NCI-H2029 (cell line): ENCODE data around the gene ZNF827.

Experiments
- DNase-seq: peaks from one replicate; lab custom pipeline; 2025; lab: John Stamatoyannopoulos, UW

Gene ZNF827

DNA sequence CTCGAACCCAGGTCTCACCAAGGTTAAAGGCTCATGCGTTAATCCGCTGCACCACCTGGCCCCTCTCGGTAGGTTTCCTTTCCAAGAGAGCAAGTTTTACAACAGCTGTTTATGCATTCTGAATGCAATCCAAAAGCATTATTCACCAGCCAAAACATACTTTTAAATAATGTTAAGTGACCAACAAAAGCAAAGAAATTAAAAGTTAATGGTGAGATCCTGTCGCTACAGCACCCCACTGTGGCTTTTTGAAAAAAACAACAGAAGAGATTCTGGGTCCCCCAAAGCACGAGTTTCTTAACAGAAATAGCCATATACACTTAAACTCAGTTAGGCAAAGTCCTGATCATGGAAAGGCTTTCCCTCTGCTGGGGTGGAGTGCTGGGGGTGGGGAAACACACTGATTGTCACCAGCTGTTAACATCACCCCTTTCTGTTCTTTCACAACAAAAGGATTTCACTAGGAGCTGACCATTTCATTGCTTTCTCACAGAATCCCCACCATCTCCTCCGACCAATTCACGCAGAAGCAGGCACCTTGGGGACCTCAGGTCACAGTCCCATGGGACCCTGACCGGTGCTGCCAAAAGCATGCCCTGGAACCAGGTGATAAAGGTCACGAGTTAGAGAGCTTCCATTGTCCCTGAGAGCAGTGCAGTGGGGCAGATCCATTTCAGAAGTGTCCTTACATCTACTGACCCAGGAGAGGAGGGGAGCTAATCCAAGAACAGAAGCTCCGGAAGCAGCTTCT lies 51.2 kb downstream of the ZNF827 start:
- no peak for DNase-seq

DNA sequence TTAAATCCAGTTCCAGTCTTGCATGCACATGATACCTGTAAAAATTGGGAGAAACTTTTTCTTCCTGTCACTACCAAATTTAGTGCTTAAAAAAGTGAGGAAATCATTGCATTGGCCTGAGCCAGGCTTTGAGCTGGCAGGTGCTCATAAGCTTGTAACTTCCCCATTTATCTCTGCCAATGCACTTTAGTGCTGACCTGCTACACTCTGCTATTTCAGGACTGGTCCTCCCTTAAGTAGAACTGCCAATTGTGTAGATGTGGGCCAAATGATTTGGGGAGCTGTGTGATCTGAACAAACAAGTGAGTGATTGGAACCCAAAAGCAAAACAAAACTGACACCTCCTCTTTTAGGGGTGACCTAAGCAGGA lies 51.8 kb downstream of the ZNF827 start:
- DNase-seq: no peak

DNA sequence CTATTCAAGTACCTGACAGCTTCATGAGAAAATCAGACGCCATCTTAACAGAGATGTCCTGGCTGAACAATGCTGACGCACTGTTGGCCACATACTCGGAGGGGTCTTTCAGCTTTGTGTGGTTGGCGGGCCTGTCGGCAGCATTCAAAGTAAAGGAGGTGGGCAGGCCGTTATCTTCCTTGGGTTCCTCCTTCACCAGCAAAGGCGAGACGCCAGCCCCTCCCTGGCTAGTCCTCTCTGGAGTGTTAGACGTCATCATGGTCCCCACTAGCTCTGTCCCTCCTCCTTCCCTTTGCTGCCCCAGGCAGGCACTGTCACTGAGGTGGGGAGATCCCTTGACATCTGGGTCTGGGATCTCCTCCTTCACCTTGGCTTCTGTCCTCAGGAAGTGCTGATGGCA lies 53.0 kb downstream of the ZNF827 start:
- DNase-seq: no peak

DNA sequence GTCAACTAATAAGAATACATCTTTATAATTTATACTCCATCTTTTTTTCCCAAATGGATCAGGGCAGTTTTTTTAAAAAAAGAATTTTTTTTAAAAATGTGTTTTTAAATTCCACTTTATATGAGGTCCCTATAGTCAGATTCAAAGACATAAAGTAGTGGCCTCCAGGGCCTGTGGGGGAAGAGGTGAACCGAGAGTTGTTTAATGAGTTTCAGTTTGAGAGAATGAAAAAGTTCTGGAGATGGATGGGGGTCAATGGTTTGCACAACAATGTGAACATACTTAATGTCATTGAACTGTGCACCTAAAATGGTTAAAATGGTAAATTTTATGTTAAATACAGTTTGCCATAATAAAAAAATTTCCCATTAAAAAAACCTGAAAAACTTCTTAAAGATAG lies 53.8 kb downstream of the ZNF827 start:
- no peak for DNase-seq

DNA sequence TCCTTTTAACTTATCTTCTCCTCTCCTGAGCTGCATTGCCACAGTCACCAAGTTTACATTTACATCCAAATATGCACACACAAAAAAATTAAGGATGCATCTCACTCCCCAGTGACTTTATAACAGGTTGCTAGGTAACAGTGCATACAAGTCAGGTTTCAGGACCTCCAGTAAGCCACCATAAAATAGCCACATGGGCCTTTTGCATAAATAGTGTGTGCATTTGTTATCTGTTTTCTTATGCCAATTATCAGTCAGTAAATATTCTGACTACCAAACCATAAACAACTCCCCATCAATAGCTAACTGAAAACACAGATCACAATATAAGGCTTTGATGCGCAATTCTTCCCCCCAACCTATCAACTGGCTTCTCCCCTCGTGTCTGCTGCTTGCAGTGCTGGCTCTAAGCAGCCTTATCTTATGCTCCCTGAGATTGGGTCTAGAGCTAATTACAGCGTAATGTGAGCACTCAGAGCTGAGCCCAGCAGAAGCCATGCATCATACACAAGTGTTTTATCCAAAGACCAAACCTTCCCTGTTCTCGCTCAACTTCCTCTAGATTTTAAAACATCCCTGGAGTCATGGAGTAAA lies 55.4 kb downstream of the ZNF827 start:
- no peak for DNase-seq

DNA sequence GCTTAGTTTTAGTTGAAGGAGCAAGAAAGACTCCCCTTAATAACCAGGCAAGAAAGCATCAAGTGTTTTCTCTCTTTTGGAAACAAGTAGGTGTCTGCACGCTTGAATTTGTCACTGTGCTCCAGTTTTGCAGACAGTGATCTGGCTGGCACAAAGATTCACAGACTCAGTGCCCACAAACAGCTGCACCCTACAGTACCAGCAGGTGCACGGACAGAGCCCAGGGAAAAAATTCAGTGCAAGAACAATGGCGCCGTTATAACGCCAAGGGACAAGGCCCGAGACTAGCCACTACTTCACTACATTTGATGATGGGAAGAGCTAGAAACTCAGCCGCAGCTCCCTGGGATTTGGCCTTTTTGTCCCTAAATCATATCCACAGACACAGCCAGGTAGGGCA lies 56.0 kb downstream of the ZNF827 start:
- no peak for DNase-seq

DNA sequence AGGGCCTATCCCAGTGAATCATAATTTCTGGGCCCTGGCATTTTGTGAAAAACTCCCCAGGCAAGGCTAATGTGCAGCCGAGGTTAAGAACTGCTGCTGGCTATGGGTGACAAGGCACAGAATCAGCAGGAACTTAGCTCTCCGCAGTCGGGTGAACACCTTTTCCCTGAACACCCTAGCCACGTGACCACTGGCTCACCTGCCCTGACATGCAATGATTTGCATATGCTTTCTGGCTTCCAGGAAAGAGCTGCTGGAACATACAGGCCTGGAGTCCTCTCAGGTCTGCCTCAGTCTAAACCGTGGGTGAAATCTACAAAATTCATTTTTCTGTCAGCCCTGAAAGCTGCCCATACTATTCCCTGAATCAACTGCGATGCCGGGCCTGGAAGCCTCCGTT lies 56.6 kb downstream of the ZNF827 start:
- DNase-seq: peak; percentile 66

DNA sequence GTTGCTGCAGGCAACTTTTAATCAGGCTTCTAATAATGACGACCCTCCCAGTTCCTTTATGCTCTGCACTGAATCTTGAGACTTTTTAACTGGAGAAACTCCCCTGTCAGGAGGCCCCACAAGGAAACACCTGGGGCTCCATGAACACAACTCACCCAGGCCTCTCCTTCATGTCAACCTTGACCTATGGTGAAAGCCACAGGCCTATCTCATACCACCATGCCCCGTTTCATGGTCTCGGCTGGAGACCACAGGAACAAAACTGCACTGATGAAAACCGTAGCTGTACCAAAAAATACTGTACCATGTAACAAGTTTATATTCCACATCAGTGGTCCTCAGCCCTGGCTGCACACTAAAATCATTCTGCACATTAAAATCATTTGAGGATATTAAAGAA lies 57.0 kb downstream of the ZNF827 start:
- no peak for DNase-seq

DNA sequence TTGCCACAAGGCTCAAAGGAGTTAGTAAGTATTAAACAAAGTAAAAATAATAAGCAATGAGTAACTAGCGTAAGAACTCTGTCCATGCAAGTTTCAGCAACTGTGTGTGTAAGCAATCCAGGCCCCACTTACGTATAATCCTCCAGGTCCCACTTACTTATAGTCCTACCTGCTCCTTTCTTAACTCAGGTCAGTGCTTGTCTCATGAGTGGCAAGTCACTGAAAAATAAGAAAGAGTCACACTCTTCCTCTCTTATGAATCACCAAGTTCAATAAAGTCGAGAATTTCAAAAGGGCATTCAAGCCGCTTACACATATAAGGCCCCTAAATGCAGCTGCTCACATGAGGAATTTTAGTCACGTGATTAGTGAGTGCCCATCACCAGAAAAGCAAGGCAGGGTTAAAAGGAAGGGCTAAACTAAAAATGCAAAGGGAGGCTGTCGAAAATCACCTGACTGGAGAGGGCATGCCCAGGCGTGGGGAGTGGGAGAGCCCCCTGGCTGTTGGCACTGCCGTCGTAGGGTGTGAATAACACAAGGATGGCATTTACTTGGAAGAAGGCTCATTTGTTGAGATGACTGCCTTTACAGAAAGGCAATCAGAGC lies 58.2 kb downstream of the ZNF827 start:
- DNase-seq: no peak

DNA sequence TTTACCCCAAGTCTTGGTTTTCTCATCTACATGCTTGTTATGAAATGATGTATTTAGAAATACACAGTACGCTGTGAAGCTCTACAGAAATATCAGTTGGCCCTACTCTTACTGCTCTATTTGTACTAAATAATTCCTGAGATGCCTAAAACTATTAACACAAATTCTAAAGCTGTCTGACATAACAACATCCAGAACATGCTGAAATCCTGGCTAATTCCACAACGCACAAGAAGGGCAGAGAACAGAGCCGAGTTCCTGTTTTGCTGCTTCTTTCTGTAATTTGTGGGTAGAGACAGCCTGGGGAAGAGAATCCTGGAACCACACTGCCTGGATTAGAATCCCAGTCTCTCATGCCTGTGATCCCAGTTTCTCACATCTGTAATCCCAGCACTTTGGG lies 59.0 kb downstream of the ZNF827 start:
- no peak for DNase-seq

DNA sequence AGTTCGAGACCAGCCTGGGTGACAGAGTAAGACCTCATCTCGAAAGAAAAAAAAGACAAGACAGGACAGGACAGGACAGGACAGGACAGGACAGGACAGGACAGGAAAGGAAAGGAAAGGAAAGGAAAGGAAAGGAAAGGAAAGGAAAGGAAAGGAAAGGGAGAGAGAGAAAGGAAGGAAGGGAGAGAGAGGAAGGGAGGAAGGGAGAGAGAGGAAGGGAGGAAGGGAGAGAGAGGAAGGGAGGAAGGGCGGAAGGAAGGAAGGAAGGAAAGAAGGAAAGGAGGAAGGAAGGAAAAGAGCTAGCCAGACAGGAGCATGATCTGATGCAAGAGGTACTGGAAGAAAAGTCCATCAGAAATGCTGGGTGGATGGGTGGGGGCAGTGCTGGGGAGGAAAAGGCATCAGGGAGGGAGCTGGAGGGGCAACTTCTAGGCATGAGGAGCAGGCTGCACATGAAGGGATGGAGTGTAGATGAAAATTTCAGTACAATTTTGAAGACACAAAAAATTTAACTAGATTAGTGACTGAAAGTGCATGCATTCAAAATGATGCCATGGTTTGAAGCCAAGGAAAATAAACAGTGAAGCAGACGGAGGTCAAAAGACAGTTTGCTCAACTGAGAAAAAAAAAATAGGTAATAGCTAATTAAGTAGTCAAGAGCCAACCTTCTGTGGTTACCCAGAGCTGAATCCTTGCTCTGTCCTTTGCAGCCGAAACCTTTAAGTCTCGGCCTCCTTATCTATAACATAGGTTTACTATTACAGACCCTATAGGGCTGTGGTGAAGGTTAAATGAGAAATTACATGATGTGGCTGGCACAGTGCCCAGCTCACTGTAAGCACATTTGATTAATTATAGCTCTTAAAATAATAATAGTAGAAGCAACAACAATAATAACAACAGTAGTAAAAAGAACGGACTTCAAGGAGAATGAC lies 59.9 kb downstream of the ZNF827 start:
- no peak for DNase-seq

DNA sequence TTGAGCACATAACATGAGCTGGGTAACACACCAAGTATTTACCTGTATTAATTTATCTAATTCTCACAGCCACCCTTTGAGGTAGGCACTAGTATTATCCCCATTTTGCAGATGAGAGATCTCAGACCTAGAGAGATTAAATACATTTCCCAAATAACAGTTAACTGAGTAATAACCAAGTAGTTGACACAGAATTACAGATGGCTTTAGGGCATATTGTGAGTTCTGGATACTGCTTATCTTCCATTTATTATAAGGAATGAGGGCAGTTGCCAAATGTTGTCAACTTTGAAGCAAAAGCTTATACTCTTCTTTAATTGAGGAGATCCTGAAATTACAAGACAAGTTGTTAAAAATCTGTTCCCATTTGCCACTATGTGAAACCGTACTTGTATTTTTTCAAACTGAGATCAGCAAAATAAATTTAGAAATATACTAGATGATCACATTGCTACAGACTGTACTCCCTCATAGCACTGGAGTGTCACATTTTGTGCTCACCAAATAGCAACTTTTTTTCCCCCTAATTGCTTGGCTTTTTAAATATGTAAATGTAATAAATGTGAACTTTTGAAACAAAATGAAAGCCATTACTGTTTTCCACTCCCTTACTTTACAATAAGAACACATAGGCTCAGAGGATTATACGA lies 62.0 kb downstream of the ZNF827 start:
- DNase-seq: no peak

DNA sequence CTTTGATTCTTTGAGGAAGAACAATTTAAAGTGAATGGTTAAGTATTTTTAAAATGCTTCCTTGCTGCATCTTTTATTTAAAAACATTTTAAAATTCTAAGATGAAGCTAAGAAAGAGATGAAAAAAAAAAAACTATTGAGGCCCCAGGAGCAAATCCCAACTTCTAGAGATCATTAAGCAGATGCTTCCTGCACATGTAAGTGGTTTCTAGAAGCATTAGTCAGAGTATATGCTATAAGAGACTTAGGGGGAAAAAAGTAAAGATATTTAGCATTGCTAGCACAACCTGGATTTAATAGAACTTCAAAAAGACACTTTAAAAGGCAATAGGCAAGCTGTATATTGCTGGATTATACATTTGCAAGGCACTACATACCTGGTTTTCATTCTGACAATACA lies 64.7 kb downstream of the ZNF827 start:
- no peak for DNase-seq

DNA sequence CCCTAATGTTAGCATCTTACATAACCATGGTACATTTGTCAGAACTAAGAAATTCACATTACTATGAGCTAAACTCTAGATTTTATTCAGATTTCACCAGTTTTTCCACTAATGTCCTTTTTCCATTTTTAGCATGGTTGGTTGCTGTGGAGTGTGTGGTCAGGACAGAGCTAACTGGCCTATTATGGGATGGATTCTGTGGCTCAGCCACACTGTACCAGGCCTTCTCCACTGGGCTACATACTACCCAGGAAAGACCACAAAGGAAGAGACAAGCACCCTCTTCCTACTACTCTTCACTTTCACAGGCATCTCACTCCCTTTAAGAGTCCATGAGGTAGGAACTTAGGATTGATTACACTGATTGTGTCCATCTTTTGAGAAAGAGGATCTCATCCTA lies 67.4 kb downstream of the ZNF827 start:
- DNase-seq: no peak

DNA sequence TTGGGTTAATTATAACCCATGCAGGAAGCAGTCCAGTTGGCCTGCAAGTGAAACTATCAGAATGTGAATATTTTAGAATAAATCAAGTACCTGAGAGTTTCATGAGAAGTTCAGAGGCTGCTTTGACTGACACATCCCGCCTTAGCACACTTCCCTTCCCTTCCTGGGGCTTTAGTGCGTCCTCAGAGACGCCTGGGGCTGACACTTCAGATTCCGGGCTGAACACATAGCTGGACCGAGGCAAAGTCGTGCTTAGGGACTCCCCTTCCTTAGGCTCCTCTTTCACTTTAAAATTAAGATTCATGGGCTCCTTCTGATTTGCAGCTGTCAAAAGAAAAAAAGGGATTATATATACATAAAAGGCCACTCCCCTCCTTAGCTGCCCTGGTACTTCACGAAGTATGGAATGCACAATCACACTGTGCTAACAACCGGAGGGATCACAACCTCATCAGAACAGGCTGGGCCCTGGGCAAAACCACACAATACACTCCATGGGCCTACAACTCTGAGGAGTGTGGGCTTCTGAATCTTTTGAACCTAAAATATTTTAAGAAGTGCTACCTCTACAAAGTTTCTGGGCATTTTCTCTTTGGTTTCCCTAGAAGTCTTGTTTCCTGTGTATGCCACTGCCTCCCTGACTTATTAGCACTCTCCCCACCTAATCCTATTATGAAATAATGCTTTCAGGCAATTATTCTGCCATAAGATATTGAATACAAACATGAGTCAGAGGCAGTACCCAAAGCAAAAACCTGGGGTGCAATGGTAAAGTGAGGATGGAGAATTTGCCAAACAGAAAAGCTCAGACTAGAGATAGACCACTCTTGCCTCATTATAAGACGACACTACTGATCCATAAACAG lies 68.2 kb downstream of the ZNF827 start:
- DNase-seq: no peak

DNA sequence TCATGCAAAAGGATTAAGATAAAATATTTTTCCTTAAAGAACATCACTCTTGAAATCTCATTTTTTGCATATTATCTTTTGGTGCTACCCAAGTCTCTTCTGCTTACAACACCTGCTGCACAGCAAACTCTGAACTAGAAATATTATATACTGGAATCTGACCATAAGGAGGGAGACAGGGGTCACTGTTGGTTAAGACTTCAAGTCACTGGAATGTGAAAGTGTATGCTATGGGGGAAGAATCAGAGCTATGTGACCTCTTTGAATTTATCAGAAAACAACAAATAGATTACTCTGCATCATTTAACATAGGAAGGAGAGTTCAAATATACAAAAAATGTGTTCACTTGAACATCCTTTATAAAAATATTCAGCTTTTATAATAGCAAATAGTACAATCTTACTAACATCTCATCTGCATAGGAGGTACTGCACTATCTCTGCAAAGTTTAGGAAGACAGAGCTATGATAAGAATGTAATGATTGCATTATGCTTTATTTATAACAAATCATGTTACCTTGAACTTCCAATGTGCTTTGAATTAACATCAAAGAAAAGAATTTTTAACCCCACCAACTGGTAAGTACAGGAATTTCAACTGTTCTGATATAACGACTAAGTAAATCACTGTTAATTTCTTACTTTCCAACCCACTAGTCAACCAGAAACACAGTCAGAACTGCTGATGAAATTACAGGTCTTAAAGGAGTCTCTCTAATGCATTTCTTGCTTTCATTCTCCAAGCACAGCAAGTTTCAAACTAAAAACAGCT lies 69.8 kb downstream of the ZNF827 start:
- no peak for DNase-seq

DNA sequence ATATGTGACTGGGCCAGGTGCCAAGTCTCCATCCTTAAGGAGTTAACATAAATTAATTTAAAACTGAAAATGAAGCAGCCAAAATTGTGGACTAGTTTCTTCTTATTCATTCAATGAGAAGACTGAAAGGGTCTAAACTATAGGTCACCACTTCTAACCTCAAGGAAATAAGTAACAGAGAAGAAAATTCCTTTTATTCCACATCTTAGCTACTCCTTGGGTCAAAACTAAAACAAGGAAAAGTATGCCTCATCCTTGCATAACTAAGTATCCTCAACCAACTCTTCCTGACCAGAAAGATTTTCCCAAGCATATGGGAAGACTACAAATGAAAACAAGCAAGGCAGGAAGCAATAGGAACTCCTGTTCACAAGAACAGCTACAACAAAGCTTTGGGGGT lies 71.2 kb downstream of the ZNF827 start:
- no peak for DNase-seq

DNA sequence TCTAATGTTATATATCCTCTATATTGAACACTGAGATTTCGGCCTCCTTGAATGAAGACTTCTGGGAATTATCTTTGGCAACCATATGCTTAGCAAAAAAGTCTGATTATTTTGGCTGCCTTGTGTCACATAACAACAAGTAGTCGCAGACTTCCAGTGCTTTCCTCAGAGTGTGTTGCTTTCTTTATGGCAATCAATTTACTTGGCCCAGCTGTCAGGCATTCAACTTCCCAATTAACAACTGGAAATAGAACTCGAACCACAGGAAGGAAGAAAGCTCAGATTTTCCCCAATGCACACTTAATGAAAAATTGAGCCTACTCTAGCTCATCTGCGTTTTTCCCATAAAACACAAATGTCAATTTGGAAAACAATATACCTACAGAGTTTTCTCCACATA lies 71.6 kb downstream of the ZNF827 start:
- no peak for DNase-seq

DNA sequence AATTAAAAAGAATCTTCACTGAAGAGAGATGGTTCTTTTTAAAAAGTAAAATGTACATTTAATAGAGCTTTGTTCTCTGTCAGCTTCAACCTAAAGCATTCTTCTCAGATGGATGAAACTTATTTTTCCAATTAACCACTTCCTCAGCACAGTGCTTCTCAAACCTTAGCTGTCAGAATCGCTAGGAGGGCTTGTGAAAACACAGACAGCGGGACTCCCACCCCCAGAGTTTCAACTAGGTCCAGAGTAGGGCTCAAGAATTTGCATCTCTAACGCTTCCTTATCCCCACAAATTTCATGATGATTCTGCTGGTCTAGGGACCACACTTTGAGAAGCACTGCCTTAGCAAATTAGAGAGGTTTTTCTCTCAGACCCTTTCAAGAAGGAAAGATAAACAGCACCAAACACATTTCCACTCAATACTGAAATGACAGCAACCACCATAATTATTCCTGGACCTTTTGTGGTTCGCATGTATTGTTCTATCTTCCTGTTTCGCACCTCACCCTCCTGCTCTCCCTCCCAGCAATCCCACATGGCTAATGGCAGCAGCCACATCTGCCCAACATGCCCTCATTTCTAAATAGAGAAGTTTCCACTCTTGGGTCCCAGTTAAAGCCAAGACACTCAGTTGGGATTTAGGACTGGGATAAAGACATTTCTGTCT lies 73.2 kb downstream of the ZNF827 start:
- no peak for DNase-seq

DNA sequence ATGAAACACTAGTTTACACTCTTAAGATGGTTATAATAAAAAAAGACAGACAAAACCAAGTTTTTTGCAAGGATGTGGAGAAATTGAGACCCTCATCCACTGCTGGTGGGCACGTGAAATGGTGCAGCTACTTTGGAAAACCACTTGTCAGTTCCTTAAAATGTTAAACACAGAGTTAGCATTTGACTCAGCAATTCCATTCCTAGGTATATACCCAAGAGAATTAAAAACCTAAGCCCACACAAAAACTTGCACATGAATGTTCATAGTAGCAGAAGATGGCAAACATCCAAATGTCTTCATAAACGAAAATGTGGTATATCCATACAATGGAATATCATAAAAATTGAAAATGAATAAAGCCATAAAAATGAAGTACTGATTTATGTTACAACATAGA lies 75.4 kb downstream of the ZNF827 start:
- no peak for DNase-seq
